Activated CD8-positive, alpha-beta T cell treated with anti-CD3 and anti-CD28 coated beads for 36 hours (primary cell): Measurements from ENCODE around the gene ABHD15. TPM values are rescaled to one million over a fixed set of nuclear protein-coding genes. Genes with fewer than 3 reads are reported as not detected.

Source experiments
- ATAC-seq: fragments of 200-7000 bp; cut with Tn5 transposase; one replicate; pipeline ENCODE4 v1.10.0; 2021; ENCODE audit warnings: mild to moderate bottlenecking, moderate library complexity
- CTCF ChIA-PET: fragments of 350-600 bp; sonication (Branson Sonifier 250); formaldehyde crosslinking; loops from one replicate; lab custom pipeline; 2021; ENCODE audit warnings: antibody characterized with exemption; lab: Charles Lee
- POLR2A ChIA-PET: fragments of 350-600 bp; sonication (Branson Sonifier 250); formaldehyde crosslinking; loops from one replicate; lab custom pipeline; 2021; ENCODE audit warnings: antibody characterized with exemption; lab: Charles Lee
- DNase-seq: peaks from one replicate; pipeline ENCODE4 v3.0.0-alpha.2; 2020
- H3K27ac Mint-ChIP-seq: one replicate; pipeline ENCODE4 v1.8.0; 2021; ENCODE audit warnings: mild to moderate bottlenecking, mixed read lengths
- H3K27me3 Mint-ChIP-seq: one replicate; pipeline ENCODE4 v1.8.0; 2021; ENCODE audit warnings: mixed read lengths
- H3K36me3 Mint-ChIP-seq: one replicate; pipeline ENCODE4 v1.8.0; 2021; ENCODE audit warnings: low read depth, mixed read lengths
- H3K4me1 Mint-ChIP-seq: one replicate; pipeline ENCODE4 v1.8.0; 2021; ENCODE audit warnings: low read depth, mixed read lengths
- H3K4me3 Mint-ChIP-seq: one replicate; pipeline ENCODE4 v1.8.0; 2021; ENCODE audit warnings: mild to moderate bottlenecking, moderate library complexity, mixed read lengths
- H3K9me3 Mint-ChIP-seq: one replicate; pipeline ENCODE4 v1.8.0; 2021; ENCODE audit warnings: mixed read lengths
- CTCF ChIP-seq: fragments of 200-600 bp; IDR thresholded peaks from one replicate; pipeline ENCODE4 v1.8.0; 2022; ENCODE audit warnings: antibody characterized with exemption, mild to moderate bottlenecking
- intact Hi-C: fragments of 100-400 bp; cut with micrococcal nuclease; formaldehyde crosslinking; loops from one replicate; pipeline ENCODE4 v1.10.0; 2022
- total RNA-seq, 2 experiments: library from RNA; stranded (reverse); gene quantifications; one replicate each; pipeline ENCODE4 v1.2.3, GENCODE V29; 2021

Gene ABHD15
- total RNA-seq, 2 experiments from 2014 or later: 9.7 to 10.1 TPM

- peaks cover 28% of the 10 kb centered on the region for H3K4me1 Mint-ChIP-seq
- H3K27me3 Mint-ChIP-seq: peaks cover 2% of the 10 kb centered on the region
- H3K4me3 Mint-ChIP-seq: no peak overlapping the region
- intact Hi-C loops: no loop called here
- CTCF ChIA-PET: interaction anchor here (1.3 to 1.6 kb wide), 2 partner anchors 20 to 168 kb away, joined by 3 read pairs; no protein-coding TSS in a partner anchor
- ATAC-seq (no peak), DNase-seq (no peak)
- H3K27ac Mint-ChIP-seq: no peak overlapping the region
- POLR2A ChIA-PET: interaction anchor here (0.6 to 1.2 kb wide), 6 partner anchors 17 to 37 kb away, joined by 3 read pairs; no protein-coding TSS in a partner anchor
- H3K9me3 Mint-ChIP-seq: no peaks in the 10 kb centered on the region
- no peak for TF ChIP-seq CTCF
- no peaks in the 10 kb centered on the region for H3K36me3 Mint-ChIP-seq
Measured at GRCh38 chr17:29611351-29612093, 44.7 kb upstream of the ABHD15 start.

GRCh38 chr17:29610395-29610794 is 43.6 kb upstream of the ABHD15 start:
- H3K27me3 Mint-ChIP-seq: no peaks in the 10 kb centered on the region
- no peaks in the 10 kb centered on the region for H3K9me3 Mint-ChIP-seq
- no peak for TF ChIP-seq CTCF
- ChIA-PET POLR2A (interaction anchor here (1.2 kb wide), 1 partner anchor 16 kb away, joined by 3 read pairs; no protein-coding TSS in a partner anchor), CTCF (interaction anchor here (1.3 kb wide), 1 partner anchor 19 kb away, joined by 3 read pairs; no protein-coding TSS in a partner anchor)
- no peak overlapping the region for H3K27ac Mint-ChIP-seq
- ATAC-seq: no peak
- no peak for DNase-seq
- H3K4me1 Mint-ChIP-seq: peaks cover 18% of the 10 kb centered on the region
- no peak overlapping the region for H3K4me3 Mint-ChIP-seq
- intact Hi-C loops: no loop called here
- H3K36me3 Mint-ChIP-seq: no peaks in the 10 kb centered on the region

GRCh38 chr17:29608986-29609385 is 42.1 kb upstream of the ABHD15 start:
- DNase-seq (no peak), ATAC-seq (no peak)
- POLR2A ChIA-PET: interaction anchor here (1.4 kb wide), 1 partner anchor 15 kb away, joined by 5 read pairs; no protein-coding TSS in a partner anchor
- TF ChIP-seq CTCF: no peak
- Mint-ChIP-seq H3K27me3 (no peaks in the 10 kb centered on the region), H3K36me3 (no peaks in the 10 kb centered on the region), H3K9me3 (no peaks in the 10 kb centered on the region), H3K4me3 (no peak overlapping the region), H3K27ac (no peak overlapping the region), H3K4me1 (peaks cover 6% of the 10 kb centered on the region)
- CTCF ChIA-PET: interaction anchor here (1.0 to 1.6 kb wide), 3 partner anchors 9 to 170 kb away, joined by 3 to 15 read pairs (median 4); no protein-coding TSS in a partner anchor
- intact Hi-C loops: no loop called here

GRCh38 chr17:29607557-29608195 is 40.8 kb upstream of the ABHD15 start:
- DNase-seq (no peak), ATAC-seq (no peak)
- POLR2A ChIA-PET: interaction anchor here (0.8 to 1.4 kb wide), 2 partner anchors 14 to 314 kb away, joined by 3 to 5 read pairs; partner anchors contain the start of gene NUFIP2
- Mint-ChIP-seq H3K27ac (no peak overlapping the region), H3K36me3 (no peaks in the 10 kb centered on the region), H3K27me3 (no peaks in the 10 kb centered on the region), H3K4me1 (peaks cover 3% of the 10 kb centered on the region), H3K4me3 (no peak overlapping the region), H3K9me3 (no peaks in the 10 kb centered on the region)
- intact Hi-C loops: no loop called here
- CTCF ChIA-PET: interaction anchor here (1.0 to 2.0 kb wide), 5 partner anchors 10 to 238 kb away, joined by 3 to 6 read pairs (median 4); no protein-coding TSS in a partner anchor
- no peak for TF ChIP-seq CTCF
